IPS DF 6.9 (cell line): ENCODE measurements around the gene ETNPPL.
"Not testable (repeated sequence)": the region's sequence is repeated elsewhere in the genome, so short reads cannot be mapped to it uniquely, and the experiment has no call there.

Experiments
- DNase-seq: peaks from one replicate; pipeline ENCODE4 v3.0.0-alpha.2; 2013; ENCODE audit warnings: low read depth, low spot score
- H3K27ac ChIP-seq: one replicate; pipeline ENCODE4 v1.5.1; 2013; ENCODE audit warnings: low read length, control low read depth
- H3K27me3 ChIP-seq: 2 replicates; pipeline ENCODE4 v1.6.1; 2013; ENCODE audit warnings: mild to moderate bottlenecking, low read length; ENCODE audit not compliant: control insufficient read depth, insufficient read depth
- H3K36me3 ChIP-seq: 2 replicates; pipeline ENCODE4 v1.6.1; 2013; ENCODE audit warnings: low read length; ENCODE audit not compliant: control insufficient read depth, insufficient read depth
- H3K4me1 ChIP-seq: 2 replicates; pipeline ENCODE4 v1.6.1; 2013; ENCODE audit warnings: low read length; ENCODE audit not compliant: control insufficient read depth, insufficient read depth
- H3K4me3 ChIP-seq: 2 replicates; pipeline ENCODE4 v1.5.1; 2013; ENCODE audit warnings: mild to moderate bottlenecking, low read length
- H3K9me3 ChIP-seq: 2 replicates; pipeline ENCODE4 v1.6.1; 2013; ENCODE audit warnings: low read length, inconsistent platforms; ENCODE audit not compliant: control insufficient read depth, insufficient read depth
- WGBS: extraction: QIAGEN DNeasy Blood & Tissue Kit; methylation state at CpG from one replicate; pipeline ENCODE4 v1.1.7; 2013; ENCODE audit warnings: mixed read lengths, missing lambda C conversion rate; ENCODE audit not compliant: insufficient read length, insufficient coverage; 5-methylcytosine and 5-hydroxymethylcytosine counted together

Gene ETNPPL

GRCh38 chr4:108730579-108730978 is 32.3 kb downstream of the ETNPPL start:
- Histone ChIP-seq H3K27ac (no peak overlapping the region), H3K9me3 (no peaks in the 10 kb centered on the region), H3K4me3 (no peak overlapping the region), H3K36me3 (no peaks in the 10 kb centered on the region), H3K4me1 (no peaks in the 10 kb centered on the region), H3K27me3 (no peaks in the 10 kb centered on the region)
- DNase-seq = no peak
- no CpG with 5 or more reads among the region's 1 CpG for WGBS

GRCh38 chr4:108729731-108730130 is 33.1 kb downstream of the ETNPPL start:
- no peak for DNase-seq
- H3K27me3 ChIP-seq = no peaks in the 10 kb centered on the region
- no peaks in the 10 kb centered on the region for H3K4me1 ChIP-seq
- H3K4me3 ChIP-seq = no peak overlapping the region
- H3K27ac ChIP-seq = no peak overlapping the region
- H3K36me3 ChIP-seq = no peaks in the 10 kb centered on the region
- H3K9me3 ChIP-seq = no peaks in the 10 kb centered on the region; the same call in 1 of the 2 replicates
- WGBS = no CpG with 5 or more reads among the region's 1 CpG

GRCh38 chr4:108725457-108725856 is 37.4 kb downstream of the ETNPPL start:
- no peaks in the 10 kb centered on the region; the same call in 1 of the 2 replicates for H3K9me3 ChIP-seq
- no peak for DNase-seq
- no peaks in the 10 kb centered on the region for H3K27me3 ChIP-seq
- H3K27ac ChIP-seq = no peak overlapping the region
- WGBS = no CpG with 5 or more reads among the region's 1 CpG
- H3K4me1 ChIP-seq = no peaks in the 10 kb centered on the region
- H3K4me3 ChIP-seq = no peak overlapping the region
- no peaks in the 10 kb centered on the region for H3K36me3 ChIP-seq

GRCh38 chr4:108717386-108717785 is 45.5 kb downstream of the ETNPPL start:
- H3K27me3 ChIP-seq = no peaks in the 10 kb centered on the region
- WGBS = no CpG with 5 or more reads among the region's 2 CpGs
- H3K36me3 ChIP-seq = no peaks in the 10 kb centered on the region
- no peaks in the 10 kb centered on the region for H3K4me1 ChIP-seq
- no peaks in the 10 kb centered on the region for H3K9me3 ChIP-seq
- no peak for DNase-seq
- no peak overlapping the region for H3K4me3 ChIP-seq
- no peak overlapping the region for H3K27ac ChIP-seq

GRCh38 chr4:108716340-108716739 is 46.5 kb downstream of the ETNPPL start:
- no peak for DNase-seq
- H3K27ac ChIP-seq = no peak overlapping the region
- WGBS = no CpG with 5 or more reads among the region's 2 CpGs
- H3K9me3 ChIP-seq = no peaks in the 10 kb centered on the region
- no peaks in the 10 kb centered on the region for H3K4me1 ChIP-seq
- H3K36me3 ChIP-seq = no peaks in the 10 kb centered on the region
- H3K4me3 ChIP-seq = no peak overlapping the region
- H3K27me3 ChIP-seq = no peaks in the 10 kb centered on the region

GRCh38 chr4:108714880-108715279 is 48.0 kb downstream of the ETNPPL start:
- H3K36me3 ChIP-seq = no peaks in the 10 kb centered on the region
- H3K9me3 ChIP-seq = no peaks in the 10 kb centered on the region
- WGBS = no CpG with 5 or more reads among the region's 4 CpGs
- no peaks in the 10 kb centered on the region for H3K27me3 ChIP-seq
- no peaks in the 10 kb centered on the region for H3K4me1 ChIP-seq
- DNase-seq = no peak
- no peak overlapping the region for H3K27ac ChIP-seq
- H3K4me3 ChIP-seq = no peak overlapping the region

GRCh38 chr4:108710578-108710977 is 52.3 kb downstream of the ETNPPL start:
- no CpG with 5 or more reads among the region's 7 CpGs for WGBS
- not testable (repeated sequence) for DNase-seq, H3K27ac ChIP-seq, H3K36me3 ChIP-seq, H3K4me1 ChIP-seq, H3K27me3 ChIP-seq, H3K4me3 ChIP-seq, H3K9me3 ChIP-seq

- 100% methylated on average over 1 of the region's 7 CpGs for WGBS
- Histone ChIP-seq H3K4me3 (no peak overlapping the region), H3K36me3 (no peaks in the 10 kb centered on the region), H3K27me3 (no peaks in the 10 kb centered on the region), H3K4me1 (no peaks in the 10 kb centered on the region), H3K27ac (no peak overlapping the region), H3K9me3 (no peaks in the 10 kb centered on the region)
- no peak for DNase-seq
These were observed 53.1 kb downstream of the ETNPPL start for GRCh38 chr4:108709722-108710121.

- Histone ChIP-seq H3K27me3 (no peaks in the 10 kb centered on the region), H3K9me3 (no peaks in the 10 kb centered on the region), H3K36me3 (no peaks in the 10 kb centered on the region), H3K27ac (no peak overlapping the region), H3K4me1 (no peaks in the 10 kb centered on the region), H3K4me3 (no peak overlapping the region)
- WGBS = no CpG with 5 or more reads among the region's 10 CpGs
- DNase-seq = no peak
These were observed 53.6 kb downstream of the ETNPPL start for GRCh38 chr4:108709234-108709633.

- H3K36me3 ChIP-seq = no peaks in the 10 kb centered on the region
- no peak overlapping the region for H3K27ac ChIP-seq
- no peaks in the 10 kb centered on the region for H3K9me3 ChIP-seq
- WGBS = no CpG with 5 or more reads among the region's 4 CpGs
- no peaks in the 10 kb centered on the region for H3K4me1 ChIP-seq
- no peak overlapping the region for H3K4me3 ChIP-seq
- H3K27me3 ChIP-seq = no peaks in the 10 kb centered on the region
- no peak for DNase-seq
These were observed 56.6 kb downstream of the ETNPPL start for GRCh38 chr4:108706289-108706688.

- Histone ChIP-seq H3K4me3 (no peak overlapping the region), H3K9me3 (no peaks in the 10 kb centered on the region), H3K27ac (no peak overlapping the region), H3K36me3 (no peaks in the 10 kb centered on the region), H3K4me1 (no peaks in the 10 kb centered on the region), H3K27me3 (no peaks in the 10 kb centered on the region)
- WGBS = no CpG with 5 or more reads among the region's 2 CpGs
- DNase-seq = no peak
These were observed 58.9 kb downstream of the ETNPPL start for GRCh38 chr4:108703966-108704365.
